Activated naive CD8-positive, alpha-beta T cell treated with anti-CD3 and anti-CD28 coated beads, Interleukin-2, amount 50 U/mL, for 16 hours (primary cell): ENCODE results near the gene CFAP73.
"Not testable (repeated sequence)": the region's sequence is repeated elsewhere in the genome, so short reads cannot be mapped to it uniquely, and the experiment has no call there.

Experiments used
- DNase-seq: peaks from one replicate; pipeline ENCODE4 v3.0.0-alpha.2; 2020; ENCODE audit warnings: low read depth, low spot score

The CFAP73 gene

GRCh38 chr12:113189361-113189760 lies 39.8 kb downstream of the CFAP73 start:
- DNase-seq: no peak

- DNase-seq: no peak
These were observed 41.2 kb downstream of the CFAP73 start for GRCh38 chr12:113190761-113191160.

GRCh38 chr12:113191227-113191626 lies 41.7 kb downstream of the CFAP73 start:
- no peak for DNase-seq

- no peak for DNase-seq
These were observed 45.5 kb downstream of the CFAP73 start for GRCh38 chr12:113194971-113195391.

GRCh38 chr12:113195598-113195997 lies 46.1 kb downstream of the CFAP73 start:
- no peak for DNase-seq

GRCh38 chr12:113196582-113196981 lies 47.1 kb downstream of the CFAP73 start:
- no peak for DNase-seq

GRCh38 chr12:113196990-113197389 lies 47.5 kb downstream of the CFAP73 start:
- DNase-seq: no peak

GRCh38 chr12:113197518-113198077 lies 48.1 kb downstream of the CFAP73 start:
- DNase-seq: no peak

GRCh38 chr12:113198296-113198695 lies 48.8 kb downstream of the CFAP73 start:
- no peak for DNase-seq

- DNase-seq: no peak
These were observed 50.7 kb downstream of the CFAP73 start for GRCh38 chr12:113200021-113200797.

GRCh38 chr12:113201187-113202177 lies 52.0 kb downstream of the CFAP73 start:
- DNase-seq: no peak

- no peak for DNase-seq
These were observed 53.0 kb downstream of the CFAP73 start for GRCh38 chr12:113202300-113203075.

GRCh38 chr12:113203852-113204760 lies 54.6 kb downstream of the CFAP73 start:
- DNase-seq: no peak

- DNase-seq: no peak
These were observed 55.3 kb downstream of the CFAP73 start for GRCh38 chr12:113204804-113205203.

- not testable (repeated sequence) for DNase-seq
These were observed 57.3 kb downstream of the CFAP73 start for GRCh38 chr12:113206802-113207201.

- no peak for DNase-seq
These were observed 58.1 kb downstream of the CFAP73 start for GRCh38 chr12:113207613-113208040.

- DNase-seq: no peak
These were observed 58.8 kb downstream of the CFAP73 start for GRCh38 chr12:113208041-113208934.
